ENCODE results near the gene ANKRD1. TPM values are rescaled to one million over a fixed set of nuclear protein-coding genes. Genes with fewer than 3 reads are reported as not detected.

ANKRD1 gene
- total RNA-seq, 2 experiments from 2014 or later = not detected

DNA sequence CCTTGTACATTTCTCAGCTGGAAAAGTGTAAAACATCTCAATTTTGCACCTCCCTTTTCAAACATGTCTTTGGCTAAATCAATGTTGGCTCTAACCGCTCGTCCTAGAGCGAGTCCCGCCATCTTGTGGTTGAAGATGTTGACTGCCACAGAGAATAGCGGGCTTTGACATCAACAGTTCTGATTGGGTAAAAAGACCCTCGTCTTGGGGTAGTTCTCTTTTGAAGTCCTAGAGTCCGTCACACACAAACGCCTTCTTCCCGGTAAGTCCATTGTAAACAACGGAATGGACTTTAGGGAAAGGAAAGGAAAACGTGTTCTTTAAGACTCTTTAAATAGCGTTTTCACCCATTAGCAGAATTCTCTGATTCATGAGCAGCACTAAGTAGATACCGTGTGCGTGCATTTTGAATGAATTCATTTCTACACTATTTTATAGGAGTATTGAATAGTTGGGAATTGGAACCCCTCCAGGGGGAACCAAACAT lies 49.6 kb downstream of the ANKRD1 start:
- ATAC-seq (peak; percentile 64), DNase-seq (peak; percentile 70)
- Mint-ChIP-seq H3K27ac (peak overlapping the region; percentile 94), H3K4me1 (ENCODE audit: low read depth) (peaks cover 25% of the 10 kb centered on the region), H3K9me3 (peaks cover 4% of the 10 kb centered on the region), H3K4me3 (peak overlapping the region; percentile 96), H3K36me3 (ENCODE audit: low read depth) (peaks cover 4% of the 10 kb centered on the region), H3K27me3 (peaks cover 25% of the 10 kb centered on the region)
- ChIA-PET CTCF (interaction anchor here (0.7 to 2.1 kb wide), 11 partner anchors 8 to 379 kb away, joined by 3 to 10 read pairs (median 3); partner anchors contain the start of gene HTR7), POLR2A (interaction anchor here (1.0 kb wide), 1 partner anchor 14 kb away, joined by 3 read pairs; no protein-coding TSS in a partner anchor)
- intact Hi-C loops (cut with micrococcal nuclease) = no loop called here
- TF ChIP-seq, protein P1, sequence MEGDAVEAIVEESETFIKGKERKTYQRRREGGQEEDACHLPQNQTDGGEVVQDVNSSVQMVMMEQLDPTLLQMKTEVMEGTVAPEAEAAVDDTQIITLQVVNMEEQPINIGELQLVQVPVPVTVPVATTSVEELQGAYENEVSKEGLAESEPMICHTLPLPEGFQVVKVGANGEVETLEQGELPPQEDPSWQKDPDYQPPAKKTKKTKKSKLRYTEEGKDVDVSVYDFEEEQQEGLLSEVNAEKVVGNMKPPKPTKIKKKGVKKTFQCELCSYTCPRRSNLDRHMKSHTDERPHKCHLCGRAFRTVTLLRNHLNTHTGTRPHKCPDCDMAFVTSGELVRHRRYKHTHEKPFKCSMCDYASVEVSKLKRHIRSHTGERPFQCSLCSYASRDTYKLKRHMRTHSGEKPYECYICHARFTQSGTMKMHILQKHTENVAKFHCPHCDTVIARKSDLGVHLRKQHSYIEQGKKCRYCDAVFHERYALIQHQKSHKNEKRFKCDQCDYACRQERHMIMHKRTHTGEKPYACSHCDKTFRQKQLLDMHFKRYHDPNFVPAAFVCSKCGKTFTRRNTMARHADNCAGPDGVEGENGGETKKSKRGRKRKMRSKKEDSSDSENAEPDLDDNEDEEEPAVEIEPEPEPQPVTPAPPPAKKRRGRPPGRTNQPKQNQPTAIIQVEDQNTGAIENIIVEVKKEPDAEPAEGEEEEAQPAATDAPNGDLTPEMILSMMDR (IDR thresholded peaks at IDR 0.05) = peak; percentile 60

DNA sequence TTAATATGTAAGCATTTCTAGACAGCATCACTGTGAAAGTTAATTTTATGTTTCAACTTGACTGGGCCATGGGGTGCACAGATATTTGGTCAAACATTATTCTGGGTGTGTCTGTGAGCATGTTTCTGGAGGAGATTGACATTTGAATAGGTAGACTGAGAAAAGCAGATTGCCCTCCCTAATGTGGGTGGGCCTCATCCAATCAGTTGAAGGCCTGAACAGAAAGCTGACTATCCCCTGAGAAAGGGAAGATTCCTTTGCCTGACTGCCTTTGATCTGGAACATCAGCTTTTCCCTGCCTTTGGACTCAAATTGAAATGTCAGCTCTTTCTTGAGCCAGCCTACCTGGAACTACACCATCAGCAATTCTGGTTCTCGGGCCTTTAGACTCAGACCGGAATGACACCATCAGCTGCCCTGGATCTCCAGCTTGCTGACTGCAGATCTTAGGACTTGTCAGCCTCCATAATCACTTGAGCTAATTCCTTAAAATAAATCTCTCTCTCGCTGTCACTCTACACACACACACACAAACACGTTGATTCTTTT lies 54.8 kb downstream of the ANKRD1 start:
- H3K27me3 Mint-ChIP-seq = peaks cover 49% of the 10 kb centered on the region
- ChIA-PET POLR2A (no interaction called here), CTCF (interaction anchor here (0.9 to 5.6 kb wide), 7 partner anchors 8 to 141 kb away, joined by 3 to 56 read pairs (median 3); partner anchors contain the start of gene HTR7)
- H3K9me3 Mint-ChIP-seq = peaks cover 4% of the 10 kb centered on the region
- no peak overlapping the region for H3K27ac Mint-ChIP-seq
- ATAC-seq (no peak), DNase-seq (no peak)
- no peaks in the 10 kb centered on the region for H3K36me3 Mint-ChIP-seq (ENCODE audit: low read depth)
- peaks cover 3% of the 10 kb centered on the region for H3K4me1 Mint-ChIP-seq (ENCODE audit: low read depth)
- H3K4me3 Mint-ChIP-seq = no peak overlapping the region
- TF ChIP-seq, protein P1 (IDR thresholded peaks at IDR 0.05) = no peak
- intact Hi-C loops (cut with micrococcal nuclease) = no loop called here

DNA sequence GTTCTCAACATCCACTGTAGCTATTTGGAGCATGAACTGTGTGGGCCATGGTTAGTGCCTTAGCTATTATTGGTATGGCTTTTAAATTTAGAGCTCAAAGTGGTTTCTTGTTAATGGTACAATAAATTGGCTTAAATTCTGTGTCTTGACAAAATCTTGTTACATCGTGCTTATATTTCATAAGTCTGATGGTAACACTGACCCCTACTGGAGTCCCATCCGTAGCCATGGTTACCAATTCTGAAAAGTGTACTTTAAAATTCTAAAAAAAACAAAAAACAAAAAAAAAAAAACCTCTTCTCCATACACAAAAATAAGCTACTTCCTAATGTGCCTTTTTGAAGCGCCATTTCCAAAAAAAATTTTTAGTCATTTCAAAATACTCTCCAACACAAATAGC lies 55.5 kb downstream of the ANKRD1 start:
- TF ChIP-seq, protein P1 (IDR thresholded peaks at IDR 0.05) = peak; percentile 19
- Mint-ChIP-seq H3K27ac (no peak overlapping the region), H3K4me3 (no peak overlapping the region), H3K36me3 (ENCODE audit: low read depth) (no peaks in the 10 kb centered on the region), H3K4me1 (ENCODE audit: low read depth) (no peaks in the 10 kb centered on the region), H3K27me3 (peaks cover 48% of the 10 kb centered on the region), H3K9me3 (peaks cover 4% of the 10 kb centered on the region)
- DNase-seq = no peak
- ATAC-seq = no peak
- intact Hi-C loops (cut with micrococcal nuclease) = no loop called here
- CTCF ChIA-PET = interaction anchor here (0.9 to 5.6 kb wide), 6 partner anchors 7 to 141 kb away, joined by 3 to 56 read pairs (median 4); partner anchors contain the start of gene HTR7
- POLR2A ChIA-PET = no interaction called here

DNA sequence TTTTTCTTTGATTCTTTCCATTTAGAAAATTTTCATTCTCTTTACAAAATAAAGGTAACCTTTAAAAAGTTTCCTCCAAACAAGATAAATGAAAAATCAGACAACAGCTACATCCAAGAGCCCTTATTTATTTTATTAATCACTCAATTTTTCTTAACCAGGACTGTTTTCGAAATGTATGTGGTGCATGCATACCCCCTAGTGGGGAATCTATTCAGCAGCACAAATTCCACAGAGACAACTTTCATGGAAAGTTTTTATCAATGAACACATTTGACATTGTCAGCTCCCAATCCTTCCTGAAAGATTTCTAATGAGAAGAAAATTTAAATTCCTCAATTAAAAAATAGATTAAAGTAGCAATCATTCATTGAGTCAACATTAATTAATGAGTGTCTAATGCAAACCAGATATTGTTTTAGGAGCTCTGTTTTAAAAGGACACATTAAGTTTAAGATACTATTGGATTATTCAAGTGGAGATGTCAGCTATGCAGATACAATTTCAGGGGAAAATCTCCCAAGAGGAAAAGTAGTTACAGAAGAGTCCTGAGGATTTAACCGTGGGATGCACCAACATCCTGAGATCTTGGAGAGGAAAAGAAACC lies 57.9 kb downstream of the ANKRD1 start:
- no peak for ATAC-seq
- H3K27ac Mint-ChIP-seq = no peak overlapping the region
- intact Hi-C loops (cut with micrococcal nuclease) = loop anchor here (5.0 kb wide), 1 partner anchor 1071 kb away; no protein-coding TSS in a partner anchor
- H3K4me3 Mint-ChIP-seq = no peak overlapping the region
- TF ChIP-seq, protein P1 (IDR thresholded peaks at IDR 0.05) = peak; percentile 73
- H3K9me3 Mint-ChIP-seq = no peaks in the 10 kb centered on the region
- no peak for DNase-seq
- no peaks in the 10 kb centered on the region for H3K36me3 Mint-ChIP-seq (ENCODE audit: low read depth)
- CTCF ChIA-PET = interaction anchor here (0.9 to 5.6 kb wide), 11 partner anchors 9 to 387 kb away, joined by 3 to 56 read pairs (median 3); partner anchors contain the start of gene RPP30
- peaks cover 50% of the 10 kb centered on the region for H3K27me3 Mint-ChIP-seq
- peaks cover 9% of the 10 kb centered on the region for H3K4me1 Mint-ChIP-seq (ENCODE audit: low read depth)
- POLR2A ChIA-PET = no interaction called here

Other genes with a start within 250 kb of the ANKRD1 start
- gene HTR7, start 63.0 kb downstream of the ANKRD1 start, total RNA-seq = not detected
- 10 to 100 TPM; 55.8 to 56.8 TPM for gene RPP30, start 49.1 kb downstream of the ANKRD1 start, total RNA-seq